SK-N-SH treated with all-trans-retinoic acid at 6 μM for 48 hours (cell line): ENCODE results near the gene ASB10.

Experiments used
- ATAC-seq: fragments of 200-7000 bp; cut with Tn5 transposase; 3 replicates; pipeline ENCODE4 v1.9.1; 2020; ENCODE audit warnings: mild to moderate bottlenecking, moderate library complexity
- ARNTL ChIP-seq: fragments of 450-650 bp; formaldehyde crosslinking; IDR thresholded peaks from 2 replicates; pipeline ENCODE4 v1.5.0; 2020; ENCODE audit warnings: low read depth, mild to moderate bottlenecking, moderate library complexity, borderline replicate concordance
- BACH2 ChIP-seq: fragments of 250-450 bp; sonication (Bioruptor Pico); IDR thresholded peaks from 2 replicates; pipeline ENCODE4 v1.9.0; 2021; ENCODE audit warnings: mild to moderate bottlenecking, borderline replicate concordance
- CSDC2 ChIP-seq: fragments of 250-450 bp; sonication (Bioruptor Pico); IDR thresholded peaks from 2 replicates; pipeline ENCODE4 v1.5.0; 2020; ENCODE audit warnings: mild to moderate bottlenecking, moderate library complexity
- CSRNP3 ChIP-seq: fragments of 250-450 bp; sonication (Bioruptor Pico); IDR thresholded peaks from 2 replicates; pipeline ENCODE4 v1.5.1; 2021; ENCODE audit warnings: mild to moderate bottlenecking, moderate library complexity
- ESRRG ChIP-seq: fragments of 250-450 bp; sonication (Bioruptor Pico); IDR thresholded peaks from 2 replicates; pipeline ENCODE4 v1.6.1; 2021; ENCODE audit warnings: mild to moderate bottlenecking
- GLIS3 ChIP-seq: fragments of 250-450 bp; sonication (Bioruptor Pico); IDR thresholded peaks from 2 replicates; pipeline ENCODE4 v1.5.0; 2020; ENCODE audit warnings: mild to moderate bottlenecking, moderate library complexity
- ISL1 ChIP-seq: fragments of 250-450 bp; sonication (Bioruptor Pico); IDR thresholded peaks from 2 replicates; pipeline ENCODE4 v2.1.2; 2022; ENCODE audit warnings: mild to moderate bottlenecking, moderate library complexity
- OSR1 ChIP-seq: fragments of 250-450 bp; sonication (Bioruptor Pico); IDR thresholded peaks from 2 replicates; pipeline ENCODE4 v1.8.0; 2022; ENCODE audit warnings: moderate library complexity, mild to moderate bottlenecking, inconsistent platforms
- PATZ1 ChIP-seq: fragments of 250-450 bp; sonication (Bioruptor Pico); IDR thresholded peaks from 2 replicates; pipeline ENCODE4 v1.8.0; 2020; ENCODE audit warnings: mild to moderate bottlenecking, moderate library complexity, borderline replicate concordance
- POU6F1 ChIP-seq: fragments of 250-450 bp; sonication (Bioruptor Pico); IDR thresholded peaks from 2 replicates; pipeline ENCODE4 v1.8.0; 2021; ENCODE audit warnings: low read depth, mild to moderate bottlenecking, moderate library complexity, borderline replicate concordance
- PPARA ChIP-seq: fragments of 250-450 bp; sonication (Bioruptor Pico); IDR thresholded peaks from 2 replicates; pipeline ENCODE4 v1.5.0; 2020; ENCODE audit warnings: mild to moderate bottlenecking, borderline replicate concordance
- RARB ChIP-seq: fragments of 250-450 bp; sonication (Bioruptor Pico); IDR thresholded peaks from 2 replicates; pipeline ENCODE4 v1.8.0; 2021; ENCODE audit warnings: mild to moderate bottlenecking, moderate library complexity
- SNAI2 ChIP-seq: fragments of 250-450 bp; sonication (Bioruptor Pico); IDR thresholded peaks from 2 replicates; pipeline ENCODE4 v1.5.0; 2020; ENCODE audit warnings: mild to moderate bottlenecking, moderate library complexity
- TCF4 ChIP-seq: fragments of 250-450 bp; sonication (Bioruptor Pico); IDR thresholded peaks from 2 replicates; pipeline ENCODE4 v1.8.0; 2021; ENCODE audit warnings: mild to moderate bottlenecking, moderate library complexity, borderline replicate concordance
- TOX ChIP-seq: fragments of 250-450 bp; sonication (Bioruptor Pico); IDR thresholded peaks from 2 replicates; pipeline ENCODE4 v1.8.0; 2021; ENCODE audit warnings: mild to moderate bottlenecking, moderate library complexity, borderline replicate concordance
- TSHZ2 ChIP-seq: fragments of 250-450 bp; sonication (Bioruptor Pico); IDR thresholded peaks from 2 replicates; pipeline ENCODE4 v1.5.0; 2020; ENCODE audit warnings: mild to moderate bottlenecking, moderate library complexity
- ZC3H10 ChIP-seq: fragments of 250-450 bp; sonication (Bioruptor Pico); IDR thresholded peaks from 2 replicates; pipeline ENCODE4 v1.5.1; 2021; ENCODE audit warnings: mild to moderate bottlenecking, moderate library complexity
- ZFP3 ChIP-seq: fragments of 250-450 bp; sonication (Bioruptor Pico); IDR thresholded peaks from 2 replicates; pipeline ENCODE4 v1.5.0; 2020; ENCODE audit warnings: mild to moderate bottlenecking, moderate library complexity
- ZFP30 ChIP-seq: fragments of 450-650 bp; formaldehyde crosslinking; IDR thresholded peaks from 2 replicates; pipeline ENCODE4 v1.5.0; 2022; ENCODE audit warnings: mild to moderate bottlenecking, moderate library complexity
- ZNF565 ChIP-seq: fragments of 450-650 bp; formaldehyde crosslinking; conservative IDR thresholded peaks from 2 replicates; pipeline ENCODE4 v1.5.0; 2020; ENCODE audit warnings: low read depth, mild to moderate bottlenecking, moderate library complexity
- ZNF70 ChIP-seq: fragments of 450-650 bp; formaldehyde crosslinking; IDR thresholded peaks from 2 replicates; pipeline ENCODE4 v1.5.0; 2020; ENCODE audit warnings: mild to moderate bottlenecking, moderate library complexity
- ZNF8 ChIP-seq: fragments of 450-650 bp; formaldehyde crosslinking; IDR thresholded peaks from 2 replicates; pipeline ENCODE4 v1.5.0; 2020; ENCODE audit warnings: mild to moderate bottlenecking, moderate library complexity

The ASB10 gene

GRCh38 chr7:151193203-151193978 lies 6.3 kb upstream of the ASB10 start:
- no peak for TF ChIP-seq CSDC2 (CRISPR knock-in tag)
- TF ChIP-seq POU6F1 (CRISPR knock-in tag), result no peak
- TF ChIP-seq ZC3H10 (CRISPR knock-in tag), result no peak
- TF ChIP-seq ZNF8 (CRISPR knock-in tag), result no peak
- TF ChIP-seq ARNTL (CRISPR knock-in tag), result no peak
- TF ChIP-seq TCF4 (CRISPR knock-in tag), result no peak
- no peak for TF ChIP-seq OSR1 (CRISPR knock-in tag)
- TF ChIP-seq ZFP3, result no peak
- TF ChIP-seq BACH2 (CRISPR knock-in tag), result no peak
- TF ChIP-seq ZNF565 (CRISPR knock-in tag), result no peak
- no peak for TF ChIP-seq TOX (CRISPR knock-in tag)
- TF ChIP-seq ZNF70 (CRISPR knock-in tag), result no peak
- no peak for ATAC-seq

- TF ChIP-seq POU6F1 (CRISPR knock-in tag) (no peak), ZFP3 (no peak), TSHZ2 (CRISPR knock-in tag) (no peak), PPARA (no peak), PATZ1 (CRISPR knock-in tag) (no peak), TOX (CRISPR knock-in tag) (no peak), ZNF70 (CRISPR knock-in tag) (no peak), ZFP30 (CRISPR knock-in tag) (no peak), ISL1 (CRISPR knock-in tag) (no peak), SNAI2 (CRISPR knock-in tag) (no peak), GLIS3 (CRISPR knock-in tag) (no peak), TCF4 (CRISPR knock-in tag) (no peak)
Observed at GRCh38 chr7:151192002-151192539, 5.0 kb upstream of the ASB10 start.

GRCh38 chr7:151191544-151191943 lies 4.5 kb upstream of the ASB10 start:
- TF ChIP-seq ISL1 (CRISPR knock-in tag), result no peak
- TF ChIP-seq ESRRG (CRISPR knock-in tag), result no peak
- TF ChIP-seq PPARA, result no peak
- no peak for TF ChIP-seq ZNF70 (CRISPR knock-in tag)
- TF ChIP-seq CSRNP3 (CRISPR knock-in tag), result no peak
- TF ChIP-seq CSDC2 (CRISPR knock-in tag), result no peak
- no peak for TF ChIP-seq RARB (CRISPR knock-in tag)
- no peak for TF ChIP-seq BACH2 (CRISPR knock-in tag)
- no peak for TF ChIP-seq TOX (CRISPR knock-in tag)
- no peak for TF ChIP-seq PATZ1 (CRISPR knock-in tag)
- no peak for TF ChIP-seq ZFP3
- ATAC-seq, result no peak

More at GRCh38 chr7:151192002-151192539, 5.0 kb upstream of the ASB10 start:
- no peak for ATAC-seq
